HL-60 (cell line): ENCODE measurements around the gene MIAT.

ENCODE experiments used
- CTCF ChIP-seq: IDR thresholded peaks from one replicate; pipeline ENCODE4 v1.5.1; 2011; ENCODE audit warnings: low read length, control low read depth, inconsistent platforms; ENCODE audit not compliant: insufficient read depth
- GABPA ChIP-seq: IDR thresholded peaks from 2 replicates; pipeline ENCODE4 v1.6.1; 2012; ENCODE audit warnings: low read depth
- POLR2AphosphoS5 ChIP-seq: IDR thresholded peaks from 2 replicates; pipeline ENCODE4 v1.6.1; 2012; ENCODE audit warnings: low read depth
- REST ChIP-seq: IDR thresholded peaks from 2 replicates; pipeline ENCODE4 v1.6.1; 2012; ENCODE audit warnings: low read depth; ENCODE audit not compliant: insufficient replicate concordance

- no peak for TF ChIP-seq CTCF
- TF ChIP-seq REST, result no peak
- no peak for TF ChIP-seq POLR2AphosphoS5
- TF ChIP-seq GABPA, result no peak
Observed at GRCh38 chr22:26675687-26676268, 18.4 kb downstream of the MIAT start.
